Measurements from ENCODE around the gene PCSK5.

The PCSK5 gene

DNA sequence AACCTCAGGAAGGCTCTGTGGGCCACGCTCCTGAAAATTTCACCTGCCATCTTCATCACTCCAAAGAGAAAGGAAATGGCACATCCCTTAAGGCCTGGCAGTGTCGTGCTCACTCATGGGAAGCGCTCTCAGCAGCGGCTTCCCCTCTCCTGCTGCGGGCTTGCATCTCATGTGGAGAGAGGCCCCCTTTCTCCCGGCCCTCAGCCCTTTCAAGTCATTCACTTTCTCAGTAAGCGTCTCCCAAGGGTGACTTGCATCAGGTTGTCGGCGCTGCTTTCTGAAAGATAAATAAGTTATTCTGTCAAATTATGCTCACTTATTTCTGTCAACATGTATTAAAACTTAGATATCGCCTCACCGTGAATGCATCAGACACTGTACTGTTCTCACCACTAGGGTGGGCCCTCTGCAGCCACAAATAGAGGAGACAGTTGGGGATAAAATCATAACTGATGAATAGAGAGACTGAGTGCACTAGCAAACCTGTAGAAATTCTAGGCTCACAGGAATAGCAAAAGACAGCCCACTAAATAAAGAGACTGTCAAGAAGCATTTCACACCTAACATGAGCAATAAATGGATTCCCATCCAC is 329.2 kb downstream of the PCSK5 start:
- DNase-seq (ENCODE audit: insufficient read length, low spot score) (no peak), FAIRE-seq (no peak)

GRCh38 chr9:76221423-76221822 is 330.9 kb downstream of the PCSK5 start:
- FAIRE-seq: no peak

DNA sequence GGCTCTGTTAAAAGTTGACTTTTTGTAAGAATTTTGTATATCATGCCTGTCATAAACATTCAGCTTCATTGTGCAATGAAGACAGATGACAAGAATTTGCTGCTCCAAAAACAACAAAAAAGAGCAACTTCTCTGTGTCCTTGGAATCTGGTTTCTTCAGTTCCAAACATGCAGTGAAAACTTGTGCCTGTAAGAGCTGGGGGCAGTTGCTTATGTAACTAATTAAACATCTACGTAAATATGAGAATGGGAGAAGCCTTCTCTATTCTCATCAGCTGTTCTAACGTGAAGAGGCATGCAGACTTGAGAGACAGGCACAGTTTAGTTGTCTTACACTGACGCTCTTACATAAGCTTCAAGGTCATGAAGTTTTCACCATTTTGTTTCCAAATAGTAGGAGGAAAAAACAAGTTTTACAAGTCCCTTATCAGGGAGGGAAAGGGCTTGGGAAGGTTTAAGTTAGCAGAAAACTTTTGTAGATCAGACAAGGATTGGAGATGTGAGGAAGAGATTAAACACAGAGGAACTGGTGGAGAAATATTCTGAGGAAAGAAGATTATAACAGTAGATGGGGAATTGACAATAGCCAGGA is 333.4 kb downstream of the PCSK5 start:
- FAIRE-seq (no peak), DNase-seq (ENCODE audit: insufficient read length, low spot score) (no peak)

More at GRCh38 chr9:76221423-76221822, 330.9 kb downstream of the PCSK5 start:
- DNase-seq (ENCODE audit: insufficient read length, low spot score): no peak

- FAIRE-seq (no peak), DNase-seq (ENCODE audit: insufficient read length, low spot score) (no peak)
Measured at GRCh38 chr9:76227156-76227555, 336.7 kb downstream of the PCSK5 start.

DNA sequence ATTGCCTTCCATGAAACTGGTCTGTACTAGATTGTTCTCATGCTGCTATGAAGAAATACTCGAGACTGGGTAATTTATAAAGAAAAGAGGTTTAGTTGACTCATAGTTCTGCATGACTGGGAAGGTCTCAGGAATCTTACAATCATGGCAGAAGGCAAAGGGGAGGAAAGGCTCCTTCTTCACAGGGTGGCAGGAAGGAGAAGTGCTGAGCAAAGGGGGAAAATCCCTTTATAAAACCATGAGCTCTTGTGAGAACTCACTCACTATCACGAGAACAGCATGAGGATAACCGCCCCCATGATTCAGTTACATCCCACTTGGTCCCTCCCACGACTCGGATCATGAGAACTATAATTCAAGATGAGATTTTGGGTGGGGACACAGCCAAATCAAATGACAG is 340.5 kb downstream of the PCSK5 start:
- FAIRE-seq: no peak
- DNase-seq (ENCODE audit: insufficient read length, low spot score): no peak

GRCh38 chr9:76232861-76233489 is 342.5 kb downstream of the PCSK5 start:
- FAIRE-seq: no peak
- no peak for DNase-seq (ENCODE audit: insufficient read length, low spot score)

- FAIRE-seq (no peak), DNase-seq (ENCODE audit: insufficient read length, low spot score) (no peak)
Measured at GRCh38 chr9:76240578-76240977, 350.1 kb downstream of the PCSK5 start.

- FAIRE-seq: no peak
- no peak for DNase-seq (ENCODE audit: insufficient read length, low spot score)
Measured at GRCh38 chr9:76245518-76245917, 355.0 kb downstream of the PCSK5 start.

DNA sequence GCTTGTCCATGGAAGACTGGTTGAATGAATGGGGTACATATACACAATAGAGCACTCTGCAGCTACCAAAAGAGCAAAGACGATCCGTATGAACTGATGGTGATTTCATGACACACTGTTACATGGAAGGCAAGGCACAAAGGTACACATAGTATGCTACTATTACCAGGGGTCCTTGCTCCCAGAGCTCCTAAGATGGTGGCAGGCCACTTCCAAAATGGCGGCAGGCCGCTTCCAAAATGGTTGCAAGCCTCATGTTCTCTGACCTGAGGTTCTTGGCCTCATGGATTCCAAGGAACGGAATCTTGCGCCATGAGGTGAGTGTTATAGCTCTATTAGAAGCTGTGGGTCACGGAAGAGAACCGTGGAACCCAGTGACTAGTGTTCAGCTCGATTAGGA is 356.2 kb downstream of the PCSK5 start:
- FAIRE-seq (no peak), DNase-seq (ENCODE audit: insufficient read length, low spot score) (no peak)

GRCh38 chr9:76247426-76247825 is 357.0 kb downstream of the PCSK5 start:
- FAIRE-seq: no peak

GRCh38 chr9:76249309-76249708 is 358.8 kb downstream of the PCSK5 start:
- DNase-seq (ENCODE audit: insufficient read length, low spot score) (no peak), FAIRE-seq (no peak)

More at GRCh38 chr9:76247426-76247825, 357.0 kb downstream of the PCSK5 start:
- DNase-seq (ENCODE audit: insufficient read length, low spot score): no peak

DNA sequence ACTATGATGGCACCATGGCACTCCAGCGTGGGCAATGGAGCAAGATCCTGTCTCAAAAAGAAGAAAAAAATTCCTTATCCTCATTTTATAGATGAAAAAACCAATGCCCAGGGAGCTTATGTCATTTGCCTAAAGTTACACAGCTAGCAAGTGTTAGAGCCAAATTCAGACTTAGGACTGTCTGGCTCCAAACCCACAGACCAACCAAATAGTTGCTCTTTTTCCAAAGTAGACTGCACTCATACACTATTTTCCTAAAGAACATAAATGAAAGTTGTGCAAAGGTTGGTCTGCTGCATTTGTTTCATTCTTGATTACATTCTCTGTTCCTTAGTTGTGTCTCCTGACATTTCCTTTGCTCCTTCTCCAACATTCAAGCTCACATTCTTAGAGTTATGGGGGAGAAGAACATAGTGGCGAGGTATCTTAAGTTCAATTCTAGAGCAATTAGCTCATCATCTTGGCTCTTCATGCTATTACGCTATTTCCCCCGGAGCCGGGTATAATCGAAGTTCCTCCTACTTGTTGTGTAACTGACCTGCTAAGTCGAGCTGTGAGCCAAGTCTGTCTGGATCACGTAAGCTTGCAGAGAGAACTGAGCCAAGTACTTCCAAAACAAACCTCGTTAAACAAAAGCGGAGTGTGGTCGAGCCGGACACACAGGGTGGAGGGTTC is 365.4 kb downstream of the PCSK5 start:
- no peak for FAIRE-seq
- no peak for DNase-seq (ENCODE audit: insufficient read length, low spot score)

GRCh38 chr9:76257311-76257710 is 366.8 kb downstream of the PCSK5 start:
- DNase-seq (ENCODE audit: insufficient read length, low spot score) (no peak), FAIRE-seq (no peak)

DNA sequence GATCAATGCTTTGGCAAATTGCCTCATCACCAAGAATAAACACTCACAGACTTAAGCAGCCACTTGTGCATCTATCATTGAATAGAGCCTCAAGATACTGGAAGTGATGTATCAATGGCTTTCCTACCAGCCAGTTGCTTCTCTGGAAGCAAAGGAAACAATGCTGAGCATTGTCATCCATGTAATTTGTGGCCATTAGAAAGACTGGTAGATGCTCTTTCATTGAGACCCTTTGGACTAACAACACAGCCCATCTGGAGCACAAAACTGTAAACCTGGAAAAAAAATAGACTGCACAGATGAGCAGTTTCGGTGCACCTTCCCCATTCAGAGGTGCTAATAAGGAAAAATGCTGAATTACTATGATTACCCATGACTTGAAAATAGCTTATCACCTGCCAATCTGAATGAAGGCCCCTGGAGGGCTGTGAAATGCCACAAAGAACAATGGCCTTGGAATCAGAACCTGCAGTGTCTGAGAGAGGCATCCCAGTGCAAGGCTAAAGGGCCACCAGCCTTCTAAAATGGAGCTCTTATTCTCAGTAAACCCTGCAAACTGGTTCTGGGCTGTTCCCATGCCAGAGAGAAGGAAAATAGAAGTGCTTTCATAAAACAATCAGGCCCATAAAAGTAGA is 376.3 kb downstream of the PCSK5 start:
- FAIRE-seq: no peak
- DNase-seq (ENCODE audit: insufficient read length, low spot score): no peak

GRCh38 chr9:76267284-76267652 is 376.8 kb downstream of the PCSK5 start:
- FAIRE-seq (no peak), DNase-seq (ENCODE audit: insufficient read length, low spot score) (no peak)

DNA sequence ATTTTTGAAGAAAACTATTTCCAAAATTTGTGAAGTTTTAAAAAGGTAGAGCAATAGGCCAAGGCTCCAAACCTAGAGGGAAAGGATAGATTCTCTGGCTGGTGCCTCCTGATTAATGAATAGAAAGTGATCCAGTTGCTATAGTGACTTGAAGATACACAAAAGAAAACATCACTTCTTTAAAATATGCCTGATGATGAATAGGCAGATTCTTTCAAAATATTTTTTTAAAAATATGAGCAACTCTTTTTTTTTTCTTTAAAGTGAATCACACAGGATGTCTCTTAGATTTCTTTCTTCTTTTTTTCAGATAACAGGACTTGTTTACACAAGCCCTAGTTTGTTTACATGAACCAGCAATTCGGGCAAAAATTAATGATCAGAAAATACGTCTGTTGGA is 379.3 kb downstream of the PCSK5 start:
- no peak for DNase-seq (ENCODE audit: insufficient read length, low spot score)
- FAIRE-seq: no peak

- DNase-seq (ENCODE audit: insufficient read length, low spot score): no peak
- no peak for FAIRE-seq
Measured at GRCh38 chr9:76271755-76272154, 381.3 kb downstream of the PCSK5 start.

DNA sequence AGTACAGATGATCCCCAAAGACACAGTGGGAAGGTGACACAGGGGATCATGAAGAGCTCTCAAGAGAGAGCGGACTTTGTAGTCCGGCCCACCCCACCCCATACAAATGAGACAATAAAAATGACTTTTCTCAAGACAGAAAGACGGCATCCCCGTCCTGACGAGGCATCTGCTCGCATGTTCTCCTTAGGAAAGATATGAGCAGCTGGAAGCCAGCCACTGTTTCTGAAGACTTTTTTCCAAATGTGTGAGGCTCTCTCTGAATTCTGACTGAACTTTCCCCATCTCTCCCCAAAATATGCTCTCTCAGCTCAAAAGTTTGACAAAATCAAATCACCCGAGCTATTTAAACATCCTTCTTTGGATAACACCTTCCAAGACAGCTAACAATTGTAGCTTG is 398.6 kb downstream of the PCSK5 start:
- DNase-seq (ENCODE audit: insufficient read length, low spot score) (no peak), FAIRE-seq (no peak)

GRCh38 chr9:76289703-76290102 is 399.2 kb downstream of the PCSK5 start:
- DNase-seq (ENCODE audit: insufficient read length, low spot score) (no peak), FAIRE-seq (no peak)

DNA sequence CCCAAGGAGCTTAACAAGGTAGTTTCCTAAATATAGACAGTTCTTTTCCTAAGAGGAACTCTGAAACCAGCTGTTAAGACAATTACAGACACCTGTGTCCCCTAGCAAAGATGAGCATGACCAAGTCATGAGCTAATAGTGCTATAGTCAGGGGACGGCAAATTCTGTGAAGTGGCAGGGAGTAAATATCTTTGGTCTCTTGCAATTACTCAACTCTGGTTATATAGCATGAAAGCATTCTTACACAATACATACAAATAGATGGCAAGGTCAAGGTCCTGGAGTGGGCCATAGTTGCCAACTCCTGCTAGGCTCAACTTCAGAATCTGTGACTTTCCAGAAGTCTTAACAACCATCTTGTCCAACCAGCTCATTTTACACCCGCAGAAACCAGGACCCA is 400.1 kb downstream of the PCSK5 start:
- DNase-seq (ENCODE audit: insufficient read length, low spot score): no peak
- no peak for FAIRE-seq

GRCh38 chr9:76292246-76292645 is 401.8 kb downstream of the PCSK5 start:
- no peak for FAIRE-seq
- DNase-seq (ENCODE audit: insufficient read length, low spot score): no peak

Data from GM19239 (cell line).